Suprapubic skin (tissue), 4 donors: Measurements from ENCODE around the gene CAPN13.

Source experiments
- POLR2A ChIP-seq, 2 donors: fragments of 450-650 bp; IDR thresholded peaks; one replicate each; pipeline ENCODE4 v1.6.1; 2017; ENCODE audit warnings: antibody characterized with exemption in 2 of 2, mild to moderate bottlenecking in 2 of 2, moderate library complexity in 2 of 2
- POLR2AphosphoS5 ChIP-seq, 3 donors: sonication (generic); formaldehyde crosslinking; IDR thresholded peaks; one replicate each; pipeline ENCODE4 v1.6.1; 2017; ENCODE audit warnings: antibody characterized with exemption in 3 of 3

DNA sequence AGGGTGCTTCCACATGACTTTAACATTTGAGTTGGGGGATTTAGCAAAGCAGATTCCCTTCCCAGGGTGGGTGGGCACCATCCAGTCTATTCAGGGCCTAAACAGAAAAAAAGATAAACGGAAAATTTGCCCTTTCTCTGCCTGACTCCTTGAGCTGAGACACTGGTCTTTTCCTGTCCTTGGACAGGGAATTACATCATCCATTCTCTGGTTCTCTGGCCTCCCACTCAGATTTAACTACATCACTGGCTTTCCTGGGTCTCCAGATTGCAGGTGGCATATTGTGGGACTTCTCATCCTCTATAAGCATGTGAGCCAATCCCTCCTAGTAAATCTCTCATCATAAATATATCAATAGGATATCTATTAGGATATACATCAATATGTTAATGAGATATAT lies 25.8 kb downstream of the CAPN13 start:
- TF ChIP-seq POLR2A (IDR thresholded peaks at IDR 0.05): no peak
- no peak for TF ChIP-seq POLR2AphosphoS5 (IDR thresholded peaks at IDR 0.05)
